HG03457 (cell line): ENCODE measurements around the gene ERG.

Experiments
- ATAC-seq: cut with Tn5 transposase; IDR thresholded peaks from one replicate; pipeline ENCODE4 v1.9.1; 2021; ENCODE audit warnings: moderate number of reproducible peaks; ENCODE audit not compliant: unreplicated experiment

Gene ERG

GRCh38 chr21:38438462-38438893 is 59.8 kb downstream of the ERG start:
- no peak for ATAC-seq

GRCh38 chr21:38436341-38436740 is 61.9 kb downstream of the ERG start:
- ATAC-seq, result no peak

- ATAC-seq, result no peak
These were observed 63.3 kb downstream of the ERG start for GRCh38 chr21:38434913-38435533.

GRCh38 chr21:38433471-38433870 is 64.8 kb downstream of the ERG start:
- ATAC-seq, result no peak

- ATAC-seq, result no peak
These were observed 67.8 kb downstream of the ERG start for GRCh38 chr21:38430401-38430984.

GRCh38 chr21:38429011-38429410 is 69.3 kb downstream of the ERG start:
- ATAC-seq, result no peak

GRCh38 chr21:38428211-38428610 is 70.1 kb downstream of the ERG start:
- no peak for ATAC-seq

- ATAC-seq, result no peak
These were observed 73.8 kb downstream of the ERG start for GRCh38 chr21:38424305-38425019.

- ATAC-seq, result no peak
These were observed 76.2 kb downstream of the ERG start for GRCh38 chr21:38422082-38422481.

GRCh38 chr21:38420140-38420539 is 78.1 kb downstream of the ERG start:
- no peak for ATAC-seq

GRCh38 chr21:38417726-38418125 is 80.6 kb downstream of the ERG start:
- no peak for ATAC-seq

GRCh38 chr21:38416791-38417190 is 81.5 kb downstream of the ERG start:
- ATAC-seq, result no peak

- no peak for ATAC-seq
These were observed 84.2 kb downstream of the ERG start for GRCh38 chr21:38413958-38414548.

GRCh38 chr21:38410466-38410865 is 87.8 kb downstream of the ERG start:
- no peak for ATAC-seq

- no peak for ATAC-seq
These were observed 88.4 kb downstream of the ERG start for GRCh38 chr21:38409907-38410306.

- no peak for ATAC-seq
These were observed 94.1 kb downstream of the ERG start for GRCh38 chr21:38404177-38404576.

- ATAC-seq, result no peak
These were observed 95.5 kb downstream of the ERG start for GRCh38 chr21:38402795-38403194.

GRCh38 chr21:38402291-38402690 is 96.0 kb downstream of the ERG start:
- ATAC-seq, result no peak

- ATAC-seq, result no peak
These were observed 96.9 kb downstream of the ERG start for GRCh38 chr21:38401191-38401926.

GRCh38 chr21:38400195-38400919 is 97.9 kb downstream of the ERG start:
- no peak for ATAC-seq

GRCh38 chr21:38399103-38399502 is 99.2 kb downstream of the ERG start:
- ATAC-seq, result no peak
